ENCODE data around the gene CPHXL. TPM values are rescaled to one million over a fixed set of nuclear protein-coding genes. Genes with fewer than 3 reads are reported as not detected.
A peak's percentile ranks its signal among the peaks of the same experiment; 100 is the strongest.

Gene CPHXL
- polyA plus RNA-seq, 2 of the 4 experiments (the other 2 are of a cell fraction), result not detected

GRCh38 chr16:75732871-75733270 lies 6.6 kb upstream of the CPHXL start:
- WGBS (ENCODE audit: missing lambda C conversion rate), result 7% methylated on average over 2 of the region's 2 CpGs
- H3K4me1 ChIP-seq, result no peaks in the 10 kb centered on the region
- no peaks in the 10 kb centered on the region for H3K9me3 ChIP-seq
- H3K4me2 ChIP-seq, result no peak overlapping the region
- TF ChIP-seq ELK1 (IDR thresholded peaks at IDR 0.05; ENCODE audit: low read depth, low read length), result no peak
- TF ChIP-seq KDM1A (IDR thresholded peaks at IDR 0.05; ENCODE audit: low read depth), result no peak
- TF ChIP-seq CHD4 (IDR thresholded peaks at IDR 0.05; ENCODE audit: borderline replicate concordance), result no peak
- TF ChIP-seq USF2 (IDR thresholded peaks at IDR 0.05), result no peak
- no peak for TF ChIP-seq NFE2L2 (conservative IDR thresholded peaks at IDR 0.05; ENCODE audit: low read length)
- TF ChIP-seq RARB (CRISPR knock-in tag; IDR thresholded peaks at IDR 0.05), result no peak
- TF ChIP-seq MAX (IDR thresholded peaks at IDR 0.05), result no peak
- no peak for TF ChIP-seq REST (IDR thresholded peaks at IDR 0.05)
- TF ChIP-seq HEYL (CRISPR knock-in tag; IDR thresholded peaks at IDR 0.05), result no peak
- no peak for TF ChIP-seq KDM5A (IDR thresholded peaks at IDR 0.05)
- TF ChIP-seq ATOH8 (CRISPR knock-in tag; IDR thresholded peaks at IDR 0.05; ENCODE audit: low read depth), result no peak
- no peak for TF ChIP-seq RNF2 (IDR thresholded peaks at IDR 0.05; ENCODE audit: borderline replicate concordance, low read depth)
- TF ChIP-seq HOXB13 (CRISPR knock-in tag; IDR thresholded peaks at IDR 0.05; ENCODE audit: low read depth), result no peak
- ATAC-seq (no peak; a peak in 1 of 6 replicates), FAIRE-seq (no peak), DNase-seq (ENCODE audit: low read depth in 1 of 2, low spot score in 1 of 2) (no peak)
- POLR2A ChIA-PET, result no interaction called here
- no peak overlapping the region for H3K27ac ChIP-seq
- CTCF ChIA-PET, result interaction anchor here (0.8 kb wide), 1 partner anchor 84 kb away, joined by 3 read pairs; no protein-coding TSS in a partner anchor
- H3K4me3 ChIP-seq, result no peak overlapping the region

- Histone ChIP-seq H3K4me2 (0 out of 3 replicates have a peak overlapping the region, but pooled peaks have one; percentile 21), H3K27ac (no peak overlapping the region), H3K4me3 (no peak overlapping the region), H3K4me1 (no peaks in the 10 kb centered on the region), H3K9me3 (no peaks in the 10 kb centered on the region)
- WGBS (ENCODE audit: missing lambda C conversion rate), result 11% methylated on average over 3 of the region's 3 CpGs
- POLR2A ChIA-PET, result no interaction called here
- TF ChIP-seq ZC3H11A (IDR thresholded peaks at IDR 0.05), result no peak
- no peak for TF ChIP-seq MAX (IDR thresholded peaks at IDR 0.05)
- no peak for FAIRE-seq
- CTCF ChIA-PET, result no interaction called here
- DNase-seq (ENCODE audit: low read depth in 1 of 2, low spot score in 1 of 2), result no peak
- no peak for ATAC-seq
Observed at GRCh38 chr16:75727221-75727620, 931 bp upstream of the CPHXL start.

- FAIRE-seq (no peak), ATAC-seq (no peak), DNase-seq (ENCODE audit: low read depth in 1 of 2, low spot score in 1 of 2) (no peak)
- no peak overlapping the region for H3K27ac ChIP-seq
- H3K9me3 ChIP-seq, result no peaks in the 10 kb centered on the region
- no peak for TF ChIP-seq CTCF (IDR thresholded peaks at IDR 0.05)
- no peak for TF ChIP-seq CEBPB (IDR thresholded peaks at IDR 0.05)
- H3K4me2 ChIP-seq, result no peak overlapping the region
- CTCF ChIA-PET, result interaction anchor here (0.7 kb wide), 1 partner anchor 1762 kb away, joined by 4 read pairs; no protein-coding TSS in a partner anchor
- H3K4me1 ChIP-seq, result no peaks in the 10 kb centered on the region
- 13% methylated on average over 4 of the region's 4 CpGs for WGBS (ENCODE audit: missing lambda C conversion rate)
- POLR2A ChIA-PET, result no interaction called here
- H3K4me3 ChIP-seq, result no peak overlapping the region
Observed at GRCh38 chr16:75718452-75718851, 7.8 kb downstream of the CPHXL start.

Data from A549 (cell line).